A673 (cell line): ENCODE results near the gene PRR5L. TPM values are rescaled to one million over a fixed set of nuclear protein-coding genes. Genes with fewer than 3 reads are reported as not detected.

ENCODE experiments used
- BruUV-seq: library from RNA; stranded (reverse); fragments of 400-500 nt; replicated peaks from 2 replicates; lab custom pipeline; 2021; lab: Mats Ljungman, UMichigan
- CTCF ChIA-PET: fragments of 300-600 bp; sonication (Branson Sonifier 250); formaldehyde crosslinking; loops from one replicate; lab custom pipeline; 2022; ENCODE audit warnings: antibody characterized with exemption; lab: Charles Lee
- POLR2A ChIA-PET: fragments of 300-600 bp; sonication (Branson Sonifier 250); formaldehyde crosslinking; loops from one replicate; lab custom pipeline; 2022; ENCODE audit warnings: antibody characterized with exemption; ENCODE audit not compliant: low non-redundant PET; lab: Charles Lee
- DNase-seq: peaks from one replicate; pipeline ENCODE4 v3.0.0-alpha.2; 2015; ENCODE audit warnings: low spot score
- H3K27ac ChIP-seq: fragments of 200-600 bp; sonication (generic); 2 replicates; pipeline ENCODE4 v1.5.1; 2016; ENCODE audit warnings: mixed run types, low read depth, mild to moderate bottlenecking, mixed read lengths, antibody characterized with exemption, low read length; ENCODE audit not compliant: poor library complexity, severe bottlenecking
- H3K27me3 ChIP-seq: fragments of 200-600 bp; sonication (generic); replicated peaks from 2 replicates; pipeline ENCODE4 v1.6.1; 2017; ENCODE audit warnings: mixed run types, low read depth, mild to moderate bottlenecking, mixed read lengths, antibody characterized with exemption, low read length; ENCODE audit not compliant: insufficient read depth, poor library complexity
- H3K36me3 ChIP-seq: fragments of 200-600 bp; sonication (generic); 2 replicates; pipeline ENCODE4 v1.6.1; 2016; ENCODE audit warnings: mixed run types, mild to moderate bottlenecking, mixed read lengths, antibody characterized with exemption, low read length; ENCODE audit not compliant: insufficient read depth, poor library complexity, severe bottlenecking
- H3K4me1 ChIP-seq: fragments of 200-600 bp; sonication (generic); 2 replicates; pipeline ENCODE4 v1.6.1; 2017; ENCODE audit warnings: mixed run types, mild to moderate bottlenecking, mixed read lengths, antibody characterized with exemption, low read length; ENCODE audit not compliant: insufficient read depth, poor library complexity, severe bottlenecking
- H3K4me3 ChIP-seq: fragments of 200-600 bp; sonication (generic); 2 replicates; pipeline ENCODE4 v1.5.1; 2016; ENCODE audit warnings: low read depth, mixed run types, mild to moderate bottlenecking, mixed read lengths, low read length; ENCODE audit not compliant: poor library complexity, severe bottlenecking
- H3K9me3 ChIP-seq: fragments of 200-600 bp; sonication (generic); 2 replicates; pipeline ENCODE4 v1.6.1; 2016; ENCODE audit warnings: mixed run types, low read depth, mild to moderate bottlenecking, mixed read lengths, antibody characterized with exemption, low read length; ENCODE audit not compliant: poor library complexity, severe bottlenecking
- CTCF ChIP-seq: fragments of 300-800, 200-600 bp; sonication (generic); conservative IDR thresholded peaks from 2 replicates; pipeline ENCODE4 v1.5.1; 2017; ENCODE audit warnings: low read depth, mild to moderate bottlenecking, antibody characterized with exemption, low read length, moderate library complexity, mixed read lengths
- EZH2 ChIP-seq: fragments of 200-600 bp; sonication (generic); IDR thresholded peaks from 2 replicates; pipeline ENCODE4 v1.6.1; 2017; ENCODE audit warnings: borderline replicate concordance, low read depth, mild to moderate bottlenecking, mixed read lengths, antibody characterized with exemption, low read length; ENCODE audit not compliant: poor library complexity, severe bottlenecking
- intact Hi-C: fragments of 100-400 bp; cut with micrococcal nuclease; formaldehyde crosslinking; loops from one replicate; pipeline ENCODE4 v1.10.0; 2022; ENCODE audit not compliant: unreplicated experiment
- total RNA-seq: library from RNA; stranded (reverse); gene quantifications from 2 replicates; pipeline ENCODE4 v1.2.3, GENCODE V29; 2021

The PRR5L gene
- total RNA-seq, 1 experiment from 2014 or later: 102 TPM

- H3K4me1 ChIP-seq: peaks cover 24% of the 10 kb centered on the region
- intact Hi-C loops: loop anchor here (5.0 kb wide), 1 partner anchor 49 kb away; no protein-coding TSS in a partner anchor
- CTCF ChIA-PET: interaction anchor here (0.8 kb wide), 1 partner anchor 76 kb away, joined by 10 read pairs; no protein-coding TSS in a partner anchor
Measured at GRCh38 chr11:36451681-36452080, 155.6 kb downstream of the PRR5L start.

DNA sequence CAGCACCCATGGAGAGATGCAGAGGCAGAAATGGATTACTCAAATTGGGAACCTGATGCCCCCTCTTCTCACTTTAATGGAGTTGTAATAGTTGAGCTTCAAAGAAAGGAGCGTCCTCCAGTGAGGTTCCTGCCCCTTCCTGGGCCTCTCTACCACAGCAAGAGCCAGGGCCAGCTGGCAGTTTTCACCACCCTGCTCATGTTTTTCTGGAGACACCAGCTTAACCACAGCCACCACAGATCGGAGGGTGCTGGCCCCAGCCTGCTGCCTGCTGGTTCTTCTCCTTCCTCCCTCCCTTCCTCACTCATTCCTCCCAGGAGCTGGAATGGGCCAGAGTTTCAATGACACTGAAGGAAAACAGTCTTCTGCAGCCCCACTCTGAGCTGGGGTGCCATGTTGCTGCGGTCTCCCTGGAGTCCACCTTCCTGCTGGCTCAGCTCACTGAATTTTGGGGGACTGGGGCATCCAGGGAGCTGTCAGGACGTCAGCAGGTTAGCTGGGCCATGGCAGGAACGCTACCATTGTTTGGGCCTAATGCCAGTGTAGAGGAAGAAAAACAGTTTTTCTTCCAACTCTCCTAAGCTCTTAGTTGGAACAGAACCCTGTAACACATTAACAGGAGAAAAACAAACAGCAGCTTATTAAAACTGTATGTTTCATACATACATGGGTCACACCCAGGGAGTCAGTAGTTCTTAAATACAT is 156.3 kb downstream of the PRR5L start:
- Histone ChIP-seq H3K9me3 (no peaks in the 10 kb centered on the region), H3K4me1 (peaks cover 23% of the 10 kb centered on the region), H3K27ac (no peak overlapping the region), H3K4me3 (no peak overlapping the region), H3K36me3 (peaks cover 15% of the 10 kb centered on the region), H3K27me3 (no peaks in the 10 kb centered on the region)
- intact Hi-C loops: loop anchor here (5.0 kb wide), 1 partner anchor 50 kb away; no protein-coding TSS in a partner anchor
- CTCF ChIA-PET: interaction anchor here (0.8 kb wide), 1 partner anchor 77 kb away, joined by 10 read pairs; no protein-coding TSS in a partner anchor
- no TSS peak for BruUV-seq
- POLR2A ChIA-PET: no interaction called here
- TF ChIP-seq CTCF: no peak
- DNase-seq: no peak

More at GRCh38 chr11:36451681-36452080, 155.6 kb downstream of the PRR5L start:
- POLR2A ChIA-PET: no interaction called here
- no peaks in the 10 kb centered on the region for H3K27me3 ChIP-seq
- no peaks in the 10 kb centered on the region for H3K9me3 ChIP-seq
- no peak overlapping the region for H3K4me3 ChIP-seq
- TF ChIP-seq EZH2: no peak
- no peak for TF ChIP-seq CTCF
- no peak for DNase-seq
- H3K27ac ChIP-seq: no peak overlapping the region
- BruUV-seq: no TSS peak
- H3K36me3 ChIP-seq: peaks cover 12% of the 10 kb centered on the region

GRCh38 chr11:36452961-36453360 is 156.9 kb downstream of the PRR5L start:
- intact Hi-C loops: loop anchor here (5.0 kb wide), 1 partner anchor 51 kb away; no protein-coding TSS in a partner anchor
- no peak for DNase-seq
- no peak overlapping the region for H3K4me3 ChIP-seq
- TF ChIP-seq EZH2 (no peak), CTCF (no peak)
- ChIA-PET POLR2A (no interaction called here), CTCF (no interaction called here)
- no peaks in the 10 kb centered on the region for H3K27me3 ChIP-seq
- BruUV-seq: no TSS peak
- no peaks in the 10 kb centered on the region for H3K9me3 ChIP-seq
- H3K36me3 ChIP-seq: peaks cover 15% of the 10 kb centered on the region
- H3K27ac ChIP-seq: no peak overlapping the region
- peaks cover 19% of the 10 kb centered on the region for H3K4me1 ChIP-seq
